AG09309 (cell line): ENCODE data around the gene HSF5.

Experiments
- DNase-seq: peaks from one replicate; pipeline ENCODE4 v3.0.0-alpha.2; 2010; ENCODE audit warnings: low read depth
- H3K4me3 ChIP-seq: 2 replicates; pipeline ENCODE4 v1.5.1; 2011; ENCODE audit warnings: mild to moderate bottlenecking, low read depth, low read length, moderate library complexity; ENCODE audit not compliant: control insufficient read depth
- TF ChIP-seq, protein P1 (sequence below): IDR thresholded peaks from 2 replicates; pipeline ENCODE4 v1.5.1; 2011; ENCODE audit warnings: mild to moderate bottlenecking, low read depth, low read length, inconsistent platforms; ENCODE audit not compliant: insufficient read depth, control insufficient read depth; ENCODE audit errors: missing control alignments

The HSF5 gene

DNA sequence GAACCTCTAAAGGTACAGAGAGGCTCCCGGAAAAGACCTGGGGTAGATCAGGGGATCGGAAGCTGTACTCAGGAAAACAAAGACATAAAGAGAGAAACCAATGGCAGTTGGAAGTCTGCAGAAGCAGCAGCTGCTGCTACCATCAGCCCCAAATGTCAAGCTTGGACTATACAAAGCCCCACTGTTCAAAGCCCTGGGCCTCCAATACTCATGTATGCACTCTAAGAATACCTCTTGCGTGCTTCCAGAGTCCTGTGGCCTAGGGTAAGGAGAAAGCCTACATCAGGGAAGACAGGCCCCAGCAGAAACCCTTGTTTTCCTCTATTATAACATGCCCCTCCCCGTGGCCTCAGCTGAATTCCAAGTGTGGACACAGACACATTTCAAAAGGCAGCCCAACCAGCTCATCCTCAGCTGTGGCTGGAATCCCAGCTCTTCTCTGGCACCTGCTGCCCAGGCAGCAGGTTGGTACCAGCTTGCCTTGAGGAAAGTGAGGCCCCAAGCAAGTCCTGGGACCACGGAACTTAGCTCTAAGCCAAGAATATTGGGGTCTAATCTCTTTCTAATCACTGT, 45.5 kb upstream of the HSF5 start:
- TF ChIP-seq, protein P1, sequence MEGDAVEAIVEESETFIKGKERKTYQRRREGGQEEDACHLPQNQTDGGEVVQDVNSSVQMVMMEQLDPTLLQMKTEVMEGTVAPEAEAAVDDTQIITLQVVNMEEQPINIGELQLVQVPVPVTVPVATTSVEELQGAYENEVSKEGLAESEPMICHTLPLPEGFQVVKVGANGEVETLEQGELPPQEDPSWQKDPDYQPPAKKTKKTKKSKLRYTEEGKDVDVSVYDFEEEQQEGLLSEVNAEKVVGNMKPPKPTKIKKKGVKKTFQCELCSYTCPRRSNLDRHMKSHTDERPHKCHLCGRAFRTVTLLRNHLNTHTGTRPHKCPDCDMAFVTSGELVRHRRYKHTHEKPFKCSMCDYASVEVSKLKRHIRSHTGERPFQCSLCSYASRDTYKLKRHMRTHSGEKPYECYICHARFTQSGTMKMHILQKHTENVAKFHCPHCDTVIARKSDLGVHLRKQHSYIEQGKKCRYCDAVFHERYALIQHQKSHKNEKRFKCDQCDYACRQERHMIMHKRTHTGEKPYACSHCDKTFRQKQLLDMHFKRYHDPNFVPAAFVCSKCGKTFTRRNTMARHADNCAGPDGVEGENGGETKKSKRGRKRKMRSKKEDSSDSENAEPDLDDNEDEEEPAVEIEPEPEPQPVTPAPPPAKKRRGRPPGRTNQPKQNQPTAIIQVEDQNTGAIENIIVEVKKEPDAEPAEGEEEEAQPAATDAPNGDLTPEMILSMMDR = no peak
- no peak for DNase-seq
- no peak overlapping the region for H3K4me3 ChIP-seq

DNA sequence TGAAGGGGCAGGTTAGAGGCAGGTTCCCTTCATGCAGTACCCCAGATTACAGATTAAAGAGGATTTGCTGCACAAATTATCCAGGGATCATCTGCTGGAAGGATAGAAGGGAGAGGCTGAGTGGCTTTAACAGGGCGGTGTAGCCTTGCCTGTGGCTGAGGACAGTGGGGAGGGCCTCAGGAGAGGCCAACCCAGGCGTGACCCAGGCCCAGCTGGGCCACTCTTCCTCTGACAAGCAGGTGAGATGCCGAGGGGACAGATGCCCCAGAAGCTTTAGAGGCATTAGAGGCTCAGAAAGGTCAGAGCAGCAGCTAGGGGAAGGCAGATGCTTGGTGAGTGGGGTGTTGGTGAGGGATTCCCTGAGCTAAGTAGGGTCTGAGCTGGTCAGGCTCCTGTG, 44.3 kb upstream of the HSF5 start:
- H3K4me3 ChIP-seq = no peak overlapping the region
- TF ChIP-seq, protein P1 = no peak
- no peak for DNase-seq

DNA sequence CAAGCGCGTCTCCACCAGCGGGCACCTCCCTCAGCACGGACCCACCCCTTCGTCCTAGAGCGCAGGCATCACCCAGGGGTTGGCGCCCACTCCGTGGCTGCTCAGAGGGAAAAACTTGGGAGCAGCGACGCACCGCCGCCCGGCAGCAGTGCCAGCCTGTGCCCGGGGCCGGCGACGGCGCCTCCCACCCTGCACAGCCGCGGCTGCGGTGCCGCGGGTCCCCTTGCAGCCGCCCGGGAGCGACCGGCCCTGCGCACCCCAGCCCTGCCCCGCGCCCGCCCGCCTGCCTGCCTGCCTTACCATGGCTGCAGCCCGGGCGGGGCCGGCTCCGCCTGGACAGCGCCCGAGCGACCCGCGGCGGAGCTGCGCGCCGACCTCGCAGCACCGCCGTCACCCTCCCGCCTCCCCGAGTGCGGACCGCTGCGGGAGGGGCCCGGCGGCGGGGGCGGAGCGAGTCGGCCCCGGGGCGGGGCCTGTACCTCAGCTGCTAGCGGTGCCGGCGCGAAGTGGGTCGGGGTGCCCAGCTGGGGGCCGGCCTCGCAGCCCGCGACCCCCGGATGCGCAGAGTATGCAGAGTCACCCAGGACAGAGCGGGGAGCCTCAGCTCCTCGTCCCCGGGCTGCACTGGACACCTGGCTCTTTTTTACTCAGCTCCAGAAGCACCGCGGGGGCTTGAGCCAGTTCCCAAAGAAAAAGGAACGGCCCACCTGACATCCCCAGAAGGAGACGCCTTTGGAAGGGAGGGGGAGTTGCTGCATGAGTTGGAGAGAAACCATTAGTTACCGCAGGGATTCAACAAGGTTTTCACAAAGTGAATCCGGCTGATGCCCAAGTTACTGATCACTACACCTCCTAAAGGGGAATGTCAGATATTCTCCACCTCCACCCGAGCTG, 43.7 kb upstream of the HSF5 start:
- no peak for DNase-seq
- TF ChIP-seq, protein P1 = no peak
- H3K4me3 ChIP-seq = peak overlapping the region; percentile 37

DNA sequence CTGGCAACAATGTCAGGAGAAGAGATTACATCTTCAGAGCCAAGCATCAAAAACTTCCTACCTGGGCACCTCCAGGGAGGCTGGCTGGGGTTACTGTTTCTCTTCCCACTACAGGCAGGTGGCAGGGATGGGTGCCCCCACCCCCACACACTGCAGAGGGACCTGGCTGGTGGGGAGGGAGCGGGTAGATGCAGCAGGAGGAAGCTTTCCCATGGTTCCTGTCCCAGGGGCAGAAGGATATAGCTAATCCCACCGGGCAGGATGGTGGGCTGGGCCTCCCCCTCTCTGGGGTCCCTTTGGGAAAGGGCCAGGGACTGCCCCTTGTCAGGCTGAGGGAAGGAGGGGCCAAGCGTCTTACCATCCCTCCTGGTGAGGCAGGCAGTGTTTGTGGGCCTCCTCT, 42.9 kb upstream of the HSF5 start:
- TF ChIP-seq, protein P1 = no peak
- DNase-seq = no peak
- H3K4me3 ChIP-seq = no peak overlapping the region

DNA sequence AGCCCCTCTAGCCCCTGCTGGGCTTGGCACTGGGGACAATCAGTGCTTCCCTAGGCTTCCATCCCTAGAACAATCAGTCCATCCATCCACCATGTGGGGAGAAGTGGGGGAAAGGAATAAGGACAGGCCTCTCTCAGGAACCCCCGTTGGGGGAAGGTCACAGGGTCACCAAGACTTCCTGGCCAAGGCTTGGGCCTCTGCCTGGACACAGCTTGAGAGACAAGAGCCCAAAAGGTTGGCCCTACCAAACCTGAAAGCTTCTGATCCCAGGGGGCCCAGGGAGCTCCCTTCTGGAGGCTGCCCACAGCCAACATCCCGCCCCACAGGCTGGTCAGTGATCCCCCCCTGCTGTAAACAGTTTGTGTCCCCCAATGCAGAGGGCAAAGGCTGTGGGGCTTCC, 42.4 kb upstream of the HSF5 start:
- no peak overlapping the region for H3K4me3 ChIP-seq
- DNase-seq = no peak
- TF ChIP-seq, protein P1 = no peak

DNA sequence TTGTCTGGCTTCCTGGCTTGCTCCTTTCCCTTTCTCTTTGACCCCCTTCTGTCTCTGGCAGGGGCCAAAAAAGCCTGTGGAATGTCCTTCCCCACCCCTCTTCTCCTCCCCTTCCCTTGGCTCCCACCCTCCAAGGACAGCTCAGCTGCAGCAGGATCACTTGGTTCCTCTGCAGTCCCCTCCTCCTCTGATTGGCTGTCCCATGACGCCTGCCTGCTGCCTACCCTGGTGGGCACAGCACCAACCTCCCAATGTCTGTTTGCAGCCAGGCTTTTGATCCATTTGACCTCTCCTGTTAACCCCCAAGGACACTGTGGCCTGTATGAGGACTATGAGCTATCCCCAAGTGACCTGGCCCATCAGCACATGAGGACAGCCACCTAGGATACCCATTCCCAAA, 41.1 kb upstream of the HSF5 start:
- DNase-seq = no peak
- H3K4me3 ChIP-seq = no peak overlapping the region
- TF ChIP-seq, protein P1 = no peak
